ENCODE measurements around the gene NUMB. TPM values are rescaled to one million over a fixed set of nuclear protein-coding genes. Genes with fewer than 3 reads are reported as not detected.

Gene NUMB
- total RNA-seq, 2 donors from 2014 or later: 79.9 to 85.2 TPM

- Mint-ChIP-seq H3K9me3 (no peaks in the 10 kb centered on the region), H3K27ac (no peak overlapping the region), H3K27me3 (ENCODE audit: insufficient read depth) (no peaks in the 10 kb centered on the region), H3K4me1 (no peaks in the 10 kb centered on the region), H3K36me3 (ENCODE audit: low read depth) (no peaks in the 10 kb centered on the region), H3K4me3 (no peak overlapping the region)
- H3K36me3 ChIP-seq (ENCODE audit: control insufficient read depth, insufficient read depth, low read length): no peaks in the 10 kb centered on the region
- no peaks in the 10 kb centered on the region for H3K9me3 ChIP-seq (ENCODE audit: control insufficient read depth, low read length)
- H3K4me3 ChIP-seq (ENCODE audit: low read length): no peak overlapping the region
- no peak overlapping the region for H3K9ac ChIP-seq (ENCODE audit: extremely low read depth, low read length, poor library complexity, severe bottlenecking)
- WGBS, 2 experiments (ENCODE audit: insufficient coverage in 1 of 2, insufficient read length in 1 of 2): 94 to 99% methylated on average over 11 to 15 of the region's 15 CpGs
- H3K27ac ChIP-seq (ENCODE audit: low read depth, low read length): no peak overlapping the region
- no peak for DNase-seq
- TF ChIP-seq CTCF (conservative IDR thresholded peaks at IDR 0.05): no peak
- no peaks in the 10 kb centered on the region for H3K4me1 ChIP-seq (ENCODE audit: control insufficient read depth, insufficient read depth, low read length)
- H3K27me3 ChIP-seq (ENCODE audit: control insufficient read depth, insufficient read depth, low read length, poor library complexity, severe bottlenecking): no peaks in the 10 kb centered on the region
Observed at GRCh38 chr14:73261520-73262426, 196.6 kb downstream of the NUMB start.

- Mint-ChIP-seq H3K4me1 (no peaks in the 10 kb centered on the region), H3K27ac (no peak overlapping the region)
Observed at GRCh38 chr14:73261075-73261474, 197.3 kb downstream of the NUMB start.

GRCh38 chr14:73260574-73260973 lies 197.8 kb downstream of the NUMB start:
- Mint-ChIP-seq H3K4me3 (no peak overlapping the region), H3K4me1 (no peaks in the 10 kb centered on the region), H3K36me3 (ENCODE audit: low read depth) (no peaks in the 10 kb centered on the region), H3K9me3 (no peaks in the 10 kb centered on the region), H3K27me3 (ENCODE audit: insufficient read depth) (no peaks in the 10 kb centered on the region), H3K27ac (no peak overlapping the region)
- Histone ChIP-seq H3K9ac (ENCODE audit: extremely low read depth, low read length, poor library complexity, severe bottlenecking) (no peak overlapping the region), H3K36me3 (ENCODE audit: control insufficient read depth, insufficient read depth, low read length) (no peaks in the 10 kb centered on the region), H3K27me3 (ENCODE audit: control insufficient read depth, insufficient read depth, low read length, poor library complexity, severe bottlenecking) (no peaks in the 10 kb centered on the region), H3K4me1 (ENCODE audit: control insufficient read depth, insufficient read depth, low read length) (no peaks in the 10 kb centered on the region), H3K9me3 (ENCODE audit: control insufficient read depth, low read length) (no peaks in the 10 kb centered on the region), H3K27ac (ENCODE audit: low read depth, low read length) (no peak overlapping the region), H3K4me3 (ENCODE audit: low read length) (no peak overlapping the region)
- no peak for TF ChIP-seq CTCF (conservative IDR thresholded peaks at IDR 0.05)
- WGBS, 2 experiments (ENCODE audit: insufficient coverage in 1 of 2, insufficient read length in 1 of 2): 92 to 94% methylated on average over 4 to 11 of the region's 11 CpGs
- DNase-seq: no peak

More at GRCh38 chr14:73261075-73261474, 197.3 kb downstream of the NUMB start:
- no peak overlapping the region for H3K27ac ChIP-seq (ENCODE audit: low read depth, low read length)
- H3K9me3 ChIP-seq (ENCODE audit: control insufficient read depth, low read length): no peaks in the 10 kb centered on the region
- no peaks in the 10 kb centered on the region for H3K27me3 Mint-ChIP-seq (ENCODE audit: insufficient read depth)
- no peaks in the 10 kb centered on the region for H3K9me3 Mint-ChIP-seq
- no peaks in the 10 kb centered on the region for H3K36me3 Mint-ChIP-seq (ENCODE audit: low read depth)
- H3K9ac ChIP-seq (ENCODE audit: extremely low read depth, low read length, poor library complexity, severe bottlenecking): no peak overlapping the region
- H3K4me1 ChIP-seq (ENCODE audit: control insufficient read depth, insufficient read depth, low read length): no peaks in the 10 kb centered on the region
- WGBS, 2 experiments (ENCODE audit: insufficient coverage in 1 of 2, insufficient read length in 1 of 2): 85 to 89% methylated on average over 6 of the region's 6 CpGs
- no peak overlapping the region for H3K4me3 ChIP-seq (ENCODE audit: low read length)
- no peak for DNase-seq
- no peaks in the 10 kb centered on the region for H3K36me3 ChIP-seq (ENCODE audit: control insufficient read depth, insufficient read depth, low read length)
- H3K4me3 Mint-ChIP-seq: no peak overlapping the region
- no peak for TF ChIP-seq CTCF (conservative IDR thresholded peaks at IDR 0.05)
- no peaks in the 10 kb centered on the region for H3K27me3 ChIP-seq (ENCODE audit: control insufficient read depth, insufficient read depth, low read length, poor library complexity, severe bottlenecking)
